Measurements from ENCODE around the gene LPP. TPM values are rescaled to one million over a fixed set of nuclear protein-coding genes. Genes with fewer than 3 reads are reported as not detected.

Gene LPP
- total RNA-seq, 1 donor from 2014 or later, result 222 TPM

DNA sequence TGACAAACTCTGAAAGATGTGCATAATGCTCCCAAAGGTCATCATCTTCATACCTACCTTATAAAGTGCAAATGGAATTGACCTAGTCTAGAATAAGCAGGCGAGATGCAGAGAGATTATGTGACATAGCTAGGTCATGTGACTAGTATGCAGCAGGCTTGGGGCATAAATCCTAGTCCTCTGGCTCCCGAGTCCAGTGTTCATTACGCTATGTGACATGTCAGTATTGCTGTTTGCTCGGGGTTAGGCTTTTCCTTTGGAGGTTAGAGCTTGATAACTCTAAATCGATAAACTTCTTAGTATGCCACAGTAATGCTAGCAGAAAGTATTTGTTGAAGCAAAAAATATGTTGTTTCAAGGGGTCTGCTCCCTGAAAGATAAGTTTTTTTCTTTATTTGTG, 536.1 kb downstream of the LPP start:
- Mint-ChIP-seq H3K27me3 (ENCODE audit: low read depth, unreplicated experiment) (no peaks in the 10 kb centered on the region), H3K9me3 (ENCODE audit: unreplicated experiment) (no peaks in the 10 kb centered on the region), H3K27ac (ENCODE audit: unreplicated experiment) (no peak overlapping the region), H3K4me1 (ENCODE audit: low read depth, unreplicated experiment) (peaks cover 23% of the 10 kb centered on the region), H3K36me3 (ENCODE audit: low read depth, unreplicated experiment) (no peaks in the 10 kb centered on the region), H3K4me3 (ENCODE audit: unreplicated experiment) (no peak overlapping the region)
- Histone ChIP-seq H3K27ac (ENCODE audit: low read depth, low read length) (no peak overlapping the region), H3K27me3 (ENCODE audit: insufficient read depth, low read length) (no peaks in the 10 kb centered on the region), H3K4me2 (ENCODE audit: low read length) (no peak overlapping the region), H3K9ac (ENCODE audit: low read length) (no peak overlapping the region), H2AFZ (ENCODE audit: low read depth, low read length) (no peak overlapping the region), H3K36me3 (ENCODE audit: insufficient read depth, low read length) (no peaks in the 10 kb centered on the region), H4K20me1 (ENCODE audit: insufficient read depth, low read length) (peaks cover 54% of the 10 kb centered on the region), H3K79me2 (ENCODE audit: insufficient read depth, low read length) (peaks cover 71% of the 10 kb centered on the region), H3K4me3 (ENCODE audit: insufficient read depth, low read depth, low read length) (no peak overlapping the region), H3K4me1 (ENCODE audit: insufficient read depth, low read length) (peaks cover 5% of the 10 kb centered on the region), H3K9me3 (ENCODE audit: insufficient read depth, low read depth, low read length) (no peaks in the 10 kb centered on the region)
- no peak for FAIRE-seq
- TF ChIP-seq EZH2 (IDR thresholded peaks at IDR 0.05; ENCODE audit: insufficient read depth, low read length), result no peak
- TF ChIP-seq, protein P1, sequence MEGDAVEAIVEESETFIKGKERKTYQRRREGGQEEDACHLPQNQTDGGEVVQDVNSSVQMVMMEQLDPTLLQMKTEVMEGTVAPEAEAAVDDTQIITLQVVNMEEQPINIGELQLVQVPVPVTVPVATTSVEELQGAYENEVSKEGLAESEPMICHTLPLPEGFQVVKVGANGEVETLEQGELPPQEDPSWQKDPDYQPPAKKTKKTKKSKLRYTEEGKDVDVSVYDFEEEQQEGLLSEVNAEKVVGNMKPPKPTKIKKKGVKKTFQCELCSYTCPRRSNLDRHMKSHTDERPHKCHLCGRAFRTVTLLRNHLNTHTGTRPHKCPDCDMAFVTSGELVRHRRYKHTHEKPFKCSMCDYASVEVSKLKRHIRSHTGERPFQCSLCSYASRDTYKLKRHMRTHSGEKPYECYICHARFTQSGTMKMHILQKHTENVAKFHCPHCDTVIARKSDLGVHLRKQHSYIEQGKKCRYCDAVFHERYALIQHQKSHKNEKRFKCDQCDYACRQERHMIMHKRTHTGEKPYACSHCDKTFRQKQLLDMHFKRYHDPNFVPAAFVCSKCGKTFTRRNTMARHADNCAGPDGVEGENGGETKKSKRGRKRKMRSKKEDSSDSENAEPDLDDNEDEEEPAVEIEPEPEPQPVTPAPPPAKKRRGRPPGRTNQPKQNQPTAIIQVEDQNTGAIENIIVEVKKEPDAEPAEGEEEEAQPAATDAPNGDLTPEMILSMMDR (IDR thresholded peaks at IDR 0.05; ENCODE audit: insufficient read depth, low read depth, low read length), result no peak
- DNase-seq (ENCODE audit: low read depth), result no peak

DNA sequence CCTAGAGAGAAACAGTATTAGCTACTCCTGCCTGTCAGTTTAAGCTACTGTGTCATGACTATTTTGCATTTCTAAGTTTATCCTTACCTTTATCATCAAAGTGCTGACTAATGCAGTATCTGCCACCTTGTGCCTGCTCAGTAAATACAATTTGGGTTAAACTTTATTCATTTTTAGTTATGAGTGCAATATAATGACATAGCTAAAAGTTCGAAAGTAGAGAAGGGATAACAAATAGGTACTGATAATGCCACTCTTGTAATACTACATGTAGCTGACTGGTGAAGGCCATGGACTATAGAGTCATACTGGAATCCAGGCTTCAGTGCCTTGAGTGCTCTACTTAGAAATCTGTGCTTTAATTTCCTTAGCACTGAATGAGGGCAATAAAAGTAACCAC, 537.0 kb downstream of the LPP start:
- no peaks in the 10 kb centered on the region for H3K27me3 ChIP-seq (ENCODE audit: insufficient read depth, low read length)
- FAIRE-seq, result no peak
- no peaks in the 10 kb centered on the region for H3K9me3 ChIP-seq (ENCODE audit: insufficient read depth, low read depth, low read length)
- no peak overlapping the region for H2AFZ ChIP-seq (ENCODE audit: low read depth, low read length)
- H4K20me1 ChIP-seq (ENCODE audit: insufficient read depth, low read length), result peaks cover 62% of the 10 kb centered on the region
- peaks cover 9% of the 10 kb centered on the region for H3K4me1 ChIP-seq (ENCODE audit: insufficient read depth, low read length)
- H3K36me3 Mint-ChIP-seq (ENCODE audit: low read depth, unreplicated experiment), result no peaks in the 10 kb centered on the region
- H3K9ac ChIP-seq (ENCODE audit: low read length), result no peak overlapping the region
- H3K27me3 Mint-ChIP-seq (ENCODE audit: low read depth, unreplicated experiment), result no peaks in the 10 kb centered on the region
- no peak overlapping the region for H3K27ac ChIP-seq (ENCODE audit: low read depth, low read length)
- no peak overlapping the region for H3K27ac Mint-ChIP-seq (ENCODE audit: unreplicated experiment)
- H3K4me1 Mint-ChIP-seq (ENCODE audit: low read depth, unreplicated experiment), result peaks cover 30% of the 10 kb centered on the region
- no peak overlapping the region for H3K4me2 ChIP-seq (ENCODE audit: low read length)
- TF ChIP-seq EZH2 (IDR thresholded peaks at IDR 0.05; ENCODE audit: insufficient read depth, low read length), result no peak
- TF ChIP-seq, protein P1 (IDR thresholded peaks at IDR 0.05; ENCODE audit: insufficient read depth, low read depth, low read length), result no peak
- H3K4me3 ChIP-seq (ENCODE audit: insufficient read depth, low read depth, low read length), result no peak overlapping the region
- peaks cover 71% of the 10 kb centered on the region for H3K79me2 ChIP-seq (ENCODE audit: insufficient read depth, low read length)
- H3K9me3 Mint-ChIP-seq (ENCODE audit: unreplicated experiment), result no peaks in the 10 kb centered on the region
- no peaks in the 10 kb centered on the region for H3K36me3 ChIP-seq (ENCODE audit: insufficient read depth, low read length)
- no peak overlapping the region for H3K4me3 Mint-ChIP-seq (ENCODE audit: unreplicated experiment)
- no peak for DNase-seq (ENCODE audit: low read depth)

DNA sequence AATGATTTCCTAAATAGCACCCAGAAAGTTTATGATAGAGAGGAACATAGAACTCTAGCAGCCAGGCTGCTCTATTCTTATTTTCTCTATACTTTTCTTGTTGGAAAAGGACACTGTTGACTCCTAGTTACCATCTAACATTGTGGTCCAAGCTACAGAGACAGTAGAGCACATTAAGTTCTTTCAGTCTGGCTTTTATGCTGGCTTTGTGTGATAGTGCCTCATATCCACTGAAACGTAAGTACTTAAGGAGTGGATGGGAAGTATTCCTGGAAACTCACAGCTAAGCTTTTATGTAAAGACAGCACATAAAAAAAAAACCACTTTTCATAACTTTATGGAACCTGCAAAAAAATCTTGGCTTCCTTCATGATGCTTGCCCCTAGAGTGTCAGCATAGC, 537.7 kb downstream of the LPP start:
- Mint-ChIP-seq H3K27me3 (ENCODE audit: low read depth, unreplicated experiment) (no peaks in the 10 kb centered on the region), H3K27ac (ENCODE audit: unreplicated experiment) (no peak overlapping the region), H3K9me3 (ENCODE audit: unreplicated experiment) (no peaks in the 10 kb centered on the region), H3K36me3 (ENCODE audit: low read depth, unreplicated experiment) (no peaks in the 10 kb centered on the region), H3K4me3 (ENCODE audit: unreplicated experiment) (no peak overlapping the region), H3K4me1 (ENCODE audit: low read depth, unreplicated experiment) (peaks cover 28% of the 10 kb centered on the region)
- Histone ChIP-seq H3K79me2 (ENCODE audit: insufficient read depth, low read length) (peaks cover 71% of the 10 kb centered on the region), H3K36me3 (ENCODE audit: insufficient read depth, low read length) (no peaks in the 10 kb centered on the region), H3K9ac (ENCODE audit: low read length) (no peak overlapping the region), H3K27me3 (ENCODE audit: insufficient read depth, low read length) (no peaks in the 10 kb centered on the region), H4K20me1 (ENCODE audit: insufficient read depth, low read length) (peaks cover 67% of the 10 kb centered on the region), H3K9me3 (ENCODE audit: insufficient read depth, low read depth, low read length) (no peaks in the 10 kb centered on the region), H2AFZ (ENCODE audit: low read depth, low read length) (no peak overlapping the region), H3K27ac (ENCODE audit: low read depth, low read length) (no peak overlapping the region), H3K4me2 (ENCODE audit: low read length) (no peak overlapping the region), H3K4me1 (ENCODE audit: insufficient read depth, low read length) (peaks cover 9% of the 10 kb centered on the region), H3K4me3 (ENCODE audit: insufficient read depth, low read depth, low read length) (no peak overlapping the region)
- no peak for FAIRE-seq
- no peak for DNase-seq (ENCODE audit: low read depth)
- TF ChIP-seq, protein P1 (IDR thresholded peaks at IDR 0.05; ENCODE audit: insufficient read depth, low read depth, low read length), result no peak
- TF ChIP-seq EZH2 (IDR thresholded peaks at IDR 0.05; ENCODE audit: insufficient read depth, low read length), result no peak
